ENCODE results near the gene LIFR.

LIFR gene

DNA sequence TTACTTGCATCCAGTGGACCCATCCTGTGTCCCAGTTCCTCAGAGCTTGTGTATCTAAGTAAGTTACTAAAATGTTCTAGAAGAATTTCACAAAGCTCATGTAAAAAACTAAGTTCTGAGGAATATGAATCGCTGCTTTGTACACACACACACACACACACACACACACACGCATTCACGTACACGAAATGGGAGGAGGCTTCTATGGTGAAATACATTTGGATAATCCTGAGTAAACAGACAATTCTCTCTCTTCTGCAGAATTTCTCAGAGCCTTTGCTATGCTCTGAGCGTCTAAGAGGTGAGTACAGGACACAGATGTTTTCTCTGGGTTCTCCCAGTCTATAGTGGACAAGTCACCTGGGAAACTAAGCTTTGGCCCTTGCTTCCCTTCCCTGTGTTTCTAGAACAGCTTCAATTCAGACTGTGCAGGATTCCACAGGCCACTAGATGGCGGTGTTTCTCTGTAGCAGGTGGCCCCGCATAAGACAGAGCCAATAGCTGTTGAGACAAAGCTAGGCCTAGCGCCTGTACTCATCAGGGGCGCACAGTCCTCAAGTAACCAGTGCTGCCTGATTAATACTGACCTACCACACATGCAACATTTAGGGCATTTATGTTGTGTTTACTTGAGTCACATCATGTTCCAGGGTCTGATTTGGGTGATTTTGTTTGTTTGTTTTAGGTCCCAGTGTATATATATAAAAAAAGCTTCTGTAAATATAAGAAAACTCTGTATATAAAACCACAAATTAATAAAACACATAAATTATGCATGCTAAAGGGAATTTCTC lies 114.8 kb downstream of the LIFR start:
- Histone ChIP-seq H3K4me3 (replicated peaks; ENCODE audit: low read depth, low read length) (no peak overlapping the region), H3K36me3 (ENCODE audit: control insufficient read depth, insufficient read depth, low read length) (no peaks in the 10 kb centered on the region), H3K27me3 (replicated peaks; ENCODE audit: control insufficient read depth, insufficient read depth, low read length) (no peaks in the 10 kb centered on the region; the same call in 1 of the 2 replicates)
- DNase-seq (ENCODE audit: extremely low read depth, insufficient read length): peak; percentile 18
- peak; percentile 86 for TF ChIP-seq CTCF (IDR thresholded peaks at IDR 0.05; ENCODE audit: insufficient read depth, low read length, poor library complexity, severe bottlenecking)

- Histone ChIP-seq H3K36me3 (ENCODE audit: control insufficient read depth, insufficient read depth, low read length) (no peaks in the 10 kb centered on the region), H3K4me3 (replicated peaks; ENCODE audit: low read depth, low read length) (no peak overlapping the region), H3K27me3 (replicated peaks; ENCODE audit: control insufficient read depth, insufficient read depth, low read length) (no peaks in the 10 kb centered on the region)
- TF ChIP-seq CTCF (IDR thresholded peaks at IDR 0.05; ENCODE audit: insufficient read depth, low read length, poor library complexity, severe bottlenecking): no peak
- no peak for DNase-seq (ENCODE audit: extremely low read depth, insufficient read length)
Observed at GRCh38 chr5:38438757-38439156, 117.7 kb downstream of the LIFR start.

DNA sequence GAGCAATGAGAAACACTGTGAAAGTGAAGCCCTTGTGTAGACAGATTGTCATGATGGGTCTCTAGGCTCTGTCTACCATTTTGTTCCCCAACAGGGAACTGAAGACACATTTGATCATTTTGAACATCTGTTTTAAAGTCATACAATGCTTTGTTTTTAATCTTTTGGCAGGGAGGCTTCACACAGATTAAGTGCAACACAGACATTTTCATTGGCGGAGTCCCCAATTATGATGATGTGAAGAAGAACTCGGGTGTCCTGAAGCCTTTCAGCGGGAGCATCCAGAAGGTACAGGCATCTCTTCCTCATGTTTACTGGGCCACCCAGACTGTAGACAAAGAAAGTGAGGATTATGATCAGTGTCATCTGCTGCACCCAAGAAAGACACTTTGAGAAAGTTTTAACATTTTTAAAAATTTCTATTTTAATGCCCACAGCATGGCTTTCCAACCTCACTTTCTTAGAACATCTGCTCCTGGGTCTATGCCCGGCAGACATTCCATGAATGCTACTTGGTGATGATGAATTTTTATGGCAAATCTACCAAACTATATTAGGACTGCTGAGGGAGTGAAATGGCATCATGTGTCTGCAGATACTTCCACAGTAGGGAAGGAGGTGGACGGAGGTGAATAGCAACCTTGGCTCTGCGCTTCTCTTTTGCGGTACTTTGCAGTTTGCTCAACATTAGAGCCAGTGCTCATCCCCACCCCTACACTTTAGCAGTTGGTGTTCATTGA lies 121.3 kb downstream of the LIFR start:
- Histone ChIP-seq H3K36me3 (ENCODE audit: control insufficient read depth, insufficient read depth, low read length) (no peaks in the 10 kb centered on the region), H3K27me3 (replicated peaks; ENCODE audit: control insufficient read depth, insufficient read depth, low read length) (no peaks in the 10 kb centered on the region; the same call in none of the 2 replicates), H3K4me3 (replicated peaks; ENCODE audit: low read depth, low read length) (no peak overlapping the region)
- TF ChIP-seq CTCF (IDR thresholded peaks at IDR 0.05; ENCODE audit: insufficient read depth, low read length, poor library complexity, severe bottlenecking): no peak
- DNase-seq (ENCODE audit: extremely low read depth, insufficient read length): no peak

DNA sequence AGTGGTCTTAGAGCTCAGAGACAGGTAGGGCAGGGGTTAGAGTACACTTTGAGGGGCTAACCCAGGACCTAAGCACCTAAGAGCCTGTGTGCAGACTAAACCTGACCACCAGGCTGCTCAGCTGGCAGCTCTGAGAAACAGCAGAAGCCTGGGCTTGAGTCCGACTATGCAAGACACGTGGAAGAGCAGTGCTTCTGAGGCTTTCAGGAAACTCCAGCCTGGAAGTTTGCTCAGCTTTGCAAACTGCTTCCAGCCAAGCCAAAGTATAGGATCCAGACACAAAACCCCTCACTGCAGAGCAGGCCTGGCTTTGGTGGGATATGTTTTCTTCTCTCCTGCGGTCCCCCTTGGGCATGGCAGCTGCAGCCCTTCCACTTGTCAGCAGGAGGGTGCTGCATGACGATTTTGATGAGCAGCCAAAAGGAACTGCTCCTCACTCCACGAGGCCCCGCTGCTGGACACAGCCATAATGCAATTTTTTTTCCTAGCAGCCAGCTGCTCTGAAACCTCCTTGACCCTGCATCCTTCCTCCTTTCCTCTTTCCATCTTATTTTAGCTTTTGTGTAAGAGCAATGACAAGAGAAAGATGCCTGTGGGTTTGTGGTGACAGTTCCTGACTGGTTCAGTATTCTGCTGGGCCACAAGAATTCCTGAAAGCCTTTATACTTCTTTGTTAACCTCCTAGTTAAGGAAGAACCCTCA lies 123.1 kb downstream of the LIFR start:
- TF ChIP-seq CTCF (IDR thresholded peaks at IDR 0.05; ENCODE audit: insufficient read depth, low read length, poor library complexity, severe bottlenecking): no peak
- H3K36me3 ChIP-seq (ENCODE audit: control insufficient read depth, insufficient read depth, low read length): no peaks in the 10 kb centered on the region
- DNase-seq (ENCODE audit: extremely low read depth, insufficient read length): no peak
- H3K4me3 ChIP-seq (replicated peaks; ENCODE audit: low read depth, low read length): no peak overlapping the region
- no peaks in the 10 kb centered on the region; the same call in none of the 2 replicates for H3K27me3 ChIP-seq (replicated peaks; ENCODE audit: control insufficient read depth, insufficient read depth, low read length)

DNA sequence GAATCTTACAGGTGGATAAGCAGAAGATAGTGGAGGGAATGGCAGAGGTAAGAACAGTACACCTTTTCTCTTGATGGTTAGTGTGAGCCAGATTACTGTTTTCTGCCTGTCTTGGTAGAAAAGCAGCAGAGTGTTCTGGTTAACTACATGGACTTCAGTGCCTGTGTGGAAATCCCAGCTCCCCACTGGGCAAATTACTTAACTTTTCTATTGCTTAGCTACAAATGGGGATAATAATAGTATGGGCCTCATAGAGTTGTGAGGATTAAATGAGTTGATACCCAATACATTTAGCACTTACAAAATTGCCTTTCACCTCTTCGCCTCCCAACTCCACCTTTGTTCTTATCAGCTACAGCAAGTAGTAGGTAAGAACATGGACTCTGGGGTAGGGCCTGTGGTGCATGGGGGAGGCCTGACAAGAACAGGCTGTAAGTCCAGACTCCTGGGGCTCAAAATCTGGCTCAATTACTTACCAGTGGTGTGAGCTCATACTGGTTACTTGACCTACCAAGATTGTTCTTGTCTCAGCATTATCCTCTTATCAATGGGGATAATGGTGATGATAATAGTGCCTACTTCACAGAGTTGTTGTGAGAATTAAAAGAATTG lies 125.1 kb downstream of the LIFR start:
- no peaks in the 10 kb centered on the region; the same call in none of the 2 replicates for H3K27me3 ChIP-seq (replicated peaks; ENCODE audit: control insufficient read depth, insufficient read depth, low read length)
- H3K36me3 ChIP-seq (ENCODE audit: control insufficient read depth, insufficient read depth, low read length): no peaks in the 10 kb centered on the region
- TF ChIP-seq CTCF (IDR thresholded peaks at IDR 0.05; ENCODE audit: insufficient read depth, low read length, poor library complexity, severe bottlenecking): no peak
- DNase-seq (ENCODE audit: extremely low read depth, insufficient read length): no peak
- H3K4me3 ChIP-seq (replicated peaks; ENCODE audit: low read depth, low read length): no peak overlapping the region
